NT2/D1 (cell line): ENCODE data around the gene ASAP2.

Source experiments
- DNase-seq: peaks from one replicate; pipeline ENCODE4 v3.0.0-alpha.2; 2011; ENCODE audit warnings: low read depth, low spot score
- H3K27me3 ChIP-seq: 2 replicates; pipeline ENCODE4 v1.6.0; 2011; ENCODE audit warnings: mild to moderate bottlenecking; ENCODE audit not compliant: insufficient read length, insufficient read depth
- H3K36me3 ChIP-seq: 2 replicates; pipeline ENCODE4 v1.6.1; 2011; ENCODE audit warnings: mild to moderate bottlenecking, low read length, mixed read lengths; ENCODE audit not compliant: insufficient read depth, insufficient read length
- H3K4me1 ChIP-seq: 2 replicates; pipeline ENCODE4 v1.5.1; 2011; ENCODE audit not compliant: insufficient read depth, insufficient read length
- H3K4me3 ChIP-seq: 2 replicates; pipeline ENCODE4 v1.5.1; 2011; ENCODE audit warnings: low read depth; ENCODE audit not compliant: insufficient read length
- H3K9ac ChIP-seq: 2 replicates; pipeline ENCODE4 v1.6.0; 2011; ENCODE audit warnings: low read depth; ENCODE audit not compliant: insufficient read length
- H3K9me3 ChIP-seq: 2 replicates; pipeline ENCODE4 v1.5.1; 2011; ENCODE audit warnings: mild to moderate bottlenecking, low read length; ENCODE audit not compliant: insufficient read depth
- SUZ12 ChIP-seq: IDR thresholded peaks from 2 replicates; pipeline ENCODE4 v1.6.1; 2011; ENCODE audit not compliant: insufficient read length, insufficient read depth; ENCODE audit errors: extremely low read depth
- YY1 ChIP-seq: IDR thresholded peaks from 2 replicates; pipeline ENCODE4 v1.6.1; 2011; ENCODE audit not compliant: insufficient read length, insufficient read depth
- ZNF274 ChIP-seq: IDR thresholded peaks from 2 replicates; pipeline ENCODE4 v1.6.1; 2011; ENCODE audit warnings: mild to moderate bottlenecking, low read depth, low read length

Gene ASAP2

GRCh38 chr2:9401059-9401547 lies 194.5 kb downstream of the ASAP2 start:
- no peak overlapping the region for H3K4me3 ChIP-seq
- DNase-seq = no peak
- peaks cover 15% of the 10 kb centered on the region for H3K36me3 ChIP-seq
- no peaks in the 10 kb centered on the region for H3K9me3 ChIP-seq
- no peak for TF ChIP-seq YY1
- no peaks in the 10 kb centered on the region for H3K4me1 ChIP-seq
- no peak overlapping the region for H3K9ac ChIP-seq
- no peaks in the 10 kb centered on the region for H3K27me3 ChIP-seq

GRCh38 chr2:9401646-9402371 lies 195.2 kb downstream of the ASAP2 start:
- Histone ChIP-seq H3K4me3 (no peak overlapping the region), H3K36me3 (peaks cover 19% of the 10 kb centered on the region), H3K4me1 (no peaks in the 10 kb centered on the region), H3K9me3 (no peaks in the 10 kb centered on the region), H3K9ac (no peak overlapping the region), H3K27me3 (no peaks in the 10 kb centered on the region)
- no peak for TF ChIP-seq ZNF274
- no peak for TF ChIP-seq YY1
- no peak for TF ChIP-seq SUZ12
- DNase-seq = no peak

GRCh38 chr2:9403924-9404323 lies 197.3 kb downstream of the ASAP2 start:
- Histone ChIP-seq H3K9me3 (no peaks in the 10 kb centered on the region), H3K27me3 (no peaks in the 10 kb centered on the region), H3K36me3 (peaks cover 39% of the 10 kb centered on the region), H3K9ac (no peak overlapping the region), H3K4me1 (no peaks in the 10 kb centered on the region), H3K4me3 (no peak overlapping the region)
- TF ChIP-seq YY1 (no peak), ZNF274 (no peak), SUZ12 (no peak)
- no peak for DNase-seq

GRCh38 chr2:9404451-9404850 lies 197.8 kb downstream of the ASAP2 start:
- H3K36me3 ChIP-seq = peaks cover 42% of the 10 kb centered on the region
- no peak overlapping the region for H3K9ac ChIP-seq
- no peak for TF ChIP-seq ZNF274
- no peak for TF ChIP-seq YY1
- no peak for TF ChIP-seq SUZ12
- H3K4me1 ChIP-seq = no peaks in the 10 kb centered on the region
- no peaks in the 10 kb centered on the region for H3K27me3 ChIP-seq
- no peaks in the 10 kb centered on the region for H3K9me3 ChIP-seq
- DNase-seq = no peak
- H3K4me3 ChIP-seq = no peak overlapping the region

- H3K4me3 ChIP-seq = no peak overlapping the region
- TF ChIP-seq ZNF274 (no peak), YY1 (no peak), SUZ12 (no peak)
- H3K9ac ChIP-seq = no peak overlapping the region
- no peak for DNase-seq
- H3K27me3 ChIP-seq = no peaks in the 10 kb centered on the region
- peaks cover 43% of the 10 kb centered on the region for H3K36me3 ChIP-seq
- no peaks in the 10 kb centered on the region for H3K4me1 ChIP-seq
- no peaks in the 10 kb centered on the region for H3K9me3 ChIP-seq
Measured at GRCh38 chr2:9405636-9406035, 199.0 kb downstream of the ASAP2 start.

GRCh38 chr2:9406529-9407362 lies 200.1 kb downstream of the ASAP2 start:
- Histone ChIP-seq H3K27me3 (no peaks in the 10 kb centered on the region), H3K4me3 (no peak overlapping the region), H3K9ac (no peak overlapping the region), H3K9me3 (no peaks in the 10 kb centered on the region), H3K4me1 (no peaks in the 10 kb centered on the region), H3K36me3 (peaks cover 45% of the 10 kb centered on the region)
- TF ChIP-seq SUZ12 (no peak), ZNF274 (no peak), YY1 (no peak)
- DNase-seq = no peak

- no peak for DNase-seq
Measured at GRCh38 chr2:9407363-9407811, 200.8 kb downstream of the ASAP2 start.

More at GRCh38 chr2:9407363-9407811, 200.8 kb downstream of the ASAP2 start:
- TF ChIP-seq ZNF274 (no peak), SUZ12 (no peak), YY1 (no peak)
- H3K27me3 ChIP-seq = no peaks in the 10 kb centered on the region
- no peak overlapping the region for H3K4me3 ChIP-seq
- H3K9ac ChIP-seq = no peak overlapping the region
- peaks cover 49% of the 10 kb centered on the region for H3K36me3 ChIP-seq
- no peaks in the 10 kb centered on the region for H3K9me3 ChIP-seq
- no peaks in the 10 kb centered on the region for H3K4me1 ChIP-seq
